Stimulated activated naive CD8-positive, alpha-beta T cell treated with anti-CD3 and anti-CD28 coated beads, Interleukin-15, amount 100 ng/mL, for 72 hours (primary cell): ENCODE measurements around the gene SLC35A5.

Source experiments
- ATAC-seq: fragments of 150-1000 bp; cut with Tn5 transposase; 2 replicates; pipeline ENCODE4 v1.10.0; 2021; ENCODE audit warnings: mild to moderate bottlenecking, moderate library complexity
- DNase-seq, 2 donors: peaks; one replicate each; pipeline ENCODE4 v3.0.0; 2021 to 2022
- H3K27ac Mint-ChIP-seq, 2 donors: one replicate each; pipeline ENCODE4 v1.8.0; 2022; ENCODE audit warnings: mild to moderate bottlenecking in 2 of 2, mixed read lengths in 2 of 2, moderate library complexity in 2 of 2
- H3K27me3 Mint-ChIP-seq: one replicate; pipeline ENCODE4 v1.8.0; 2022; ENCODE audit warnings: mixed read lengths
- H3K4me1 Mint-ChIP-seq: one replicate; pipeline ENCODE4 v1.8.0; 2022; ENCODE audit warnings: mild to moderate bottlenecking, mixed read lengths
- H3K4me3 Mint-ChIP-seq, 2 donors: one replicate each; pipeline ENCODE4 v1.8.0; 2022; ENCODE audit warnings: mild to moderate bottlenecking in 2 of 2, mixed read lengths in 2 of 2, moderate library complexity in 1 of 2
- H3K9me3 Mint-ChIP-seq, 2 donors: one replicate each; pipeline ENCODE4 v1.8.0; 2022; ENCODE audit warnings: mixed read lengths in 2 of 2

Gene SLC35A5

DNA sequence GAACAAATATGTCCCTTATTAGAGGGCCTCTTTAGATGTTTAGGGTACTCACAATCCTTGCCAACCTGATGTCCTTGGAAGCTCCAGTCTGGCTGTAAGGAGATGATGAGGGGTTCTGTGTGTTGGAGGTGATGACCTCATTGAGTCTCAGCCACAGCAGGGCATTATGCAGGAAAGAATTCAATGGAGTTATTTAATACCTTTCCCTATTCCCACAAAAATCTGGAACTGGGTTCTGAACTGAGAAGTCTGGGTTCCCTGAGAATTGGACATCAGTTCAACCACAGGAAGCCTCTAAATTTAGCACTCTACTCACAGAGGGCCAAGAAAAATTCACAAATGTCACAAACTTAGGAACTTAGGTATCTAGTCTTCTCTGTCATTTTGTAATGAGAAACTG lies 36.9 kb downstream of the SLC35A5 start:
- Mint-ChIP-seq H3K27ac (no peak overlapping the region), H3K27me3 (no peaks in the 10 kb centered on the region), H3K4me3 (no peak overlapping the region), H3K4me1 (peaks cover 12% of the 10 kb centered on the region), H3K9me3 (no peaks in the 10 kb centered on the region)
- no peak for DNase-seq
- ATAC-seq, result no peak

DNA sequence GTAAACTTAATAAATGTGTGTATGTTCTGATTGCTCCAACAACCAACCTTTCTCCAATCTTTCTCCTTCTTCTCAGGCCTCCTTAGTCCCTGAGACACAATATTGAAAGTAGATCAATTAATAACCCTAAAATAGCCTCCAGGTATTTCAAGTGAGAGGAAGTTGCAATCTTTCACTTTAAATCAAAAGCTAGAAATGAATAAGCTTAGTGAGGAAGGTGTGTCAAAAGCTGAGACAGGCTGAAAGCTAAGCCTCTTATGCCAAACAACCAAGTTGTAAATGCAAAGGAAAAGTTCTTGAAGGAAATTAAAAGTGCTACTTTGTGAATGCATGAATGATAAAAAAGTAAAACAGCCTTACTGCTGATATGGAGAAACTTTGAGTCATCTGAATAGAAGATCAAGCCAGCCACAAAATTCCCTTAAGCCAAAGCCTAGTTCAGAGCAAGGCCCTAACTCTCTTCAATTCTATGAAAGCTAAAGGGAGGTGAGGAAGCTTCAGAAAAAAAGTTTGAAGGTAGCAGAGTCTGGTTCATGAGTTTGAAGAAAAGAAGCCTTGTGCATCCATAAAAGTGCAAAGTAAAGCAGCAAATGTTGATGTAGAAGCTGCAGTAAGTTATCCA lies 40.5 kb downstream of the SLC35A5 start:
- Mint-ChIP-seq H3K4me1 (peaks cover 12% of the 10 kb centered on the region), H3K9me3 (no peaks in the 10 kb centered on the region), H3K27me3 (peaks cover 4% of the 10 kb centered on the region), H3K4me3 (peak overlapping the region in 1 of 2 donors; percentile 6), H3K27ac (peak overlapping the region in 1 of 2 donors; percentile 44)
- DNase-seq (no peak), ATAC-seq (peak; percentile 69)

DNA sequence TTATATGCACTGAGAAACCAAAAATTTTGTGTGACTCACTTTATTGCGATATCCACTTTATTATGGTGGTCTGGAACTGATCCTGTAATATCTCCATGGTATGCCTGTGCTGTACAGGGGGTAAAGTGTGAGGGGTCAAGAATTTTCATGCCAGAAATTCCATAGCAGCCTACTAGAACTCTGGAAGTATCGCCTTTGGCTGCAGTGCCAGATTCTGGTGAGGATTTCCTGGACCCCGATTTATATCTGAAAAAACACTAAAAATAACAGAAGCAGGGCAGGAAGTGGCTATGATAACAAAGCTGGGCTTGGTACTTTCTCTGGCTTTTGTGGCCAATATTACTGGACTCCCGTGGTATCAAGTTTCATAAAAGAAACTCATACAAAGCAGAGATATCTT lies 42.7 kb downstream of the SLC35A5 start:
- H3K27ac Mint-ChIP-seq, result no peak overlapping the region
- no peaks in the 10 kb centered on the region for H3K9me3 Mint-ChIP-seq
- peaks cover 13% of the 10 kb centered on the region for H3K27me3 Mint-ChIP-seq
- H3K4me1 Mint-ChIP-seq, result peaks cover 12% of the 10 kb centered on the region
- ATAC-seq (no peak), DNase-seq (no peak)
- no peak overlapping the region for H3K4me3 Mint-ChIP-seq

DNA sequence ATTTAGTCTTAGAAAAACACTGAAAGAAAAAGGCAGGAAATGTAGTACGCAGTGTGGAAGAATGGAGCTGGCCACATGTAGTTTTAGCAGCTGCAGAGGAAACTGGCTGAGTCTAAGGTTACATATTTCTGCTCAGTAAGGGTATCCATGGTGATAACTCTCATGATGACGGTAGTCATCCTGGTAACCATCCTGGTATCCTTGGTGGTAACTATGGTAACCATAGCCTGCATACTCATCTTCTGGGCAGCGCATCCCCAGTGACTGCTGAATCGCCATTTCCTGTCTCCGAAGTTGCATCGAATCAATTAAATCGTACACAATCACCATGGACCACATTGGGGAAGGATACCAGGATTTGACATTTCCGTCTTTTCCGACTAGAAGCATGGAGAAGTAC lies 43.4 kb downstream of the SLC35A5 start:
- H3K27me3 Mint-ChIP-seq, result peaks cover 13% of the 10 kb centered on the region
- DNase-seq (peak in 1 of 2 donors; percentile 12), ATAC-seq (peak; percentile 72)
- H3K27ac Mint-ChIP-seq, result no peak overlapping the region
- no peak overlapping the region for H3K4me3 Mint-ChIP-seq
- no peaks in the 10 kb centered on the region for H3K9me3 Mint-ChIP-seq
- H3K4me1 Mint-ChIP-seq, result peaks cover 12% of the 10 kb centered on the region

DNA sequence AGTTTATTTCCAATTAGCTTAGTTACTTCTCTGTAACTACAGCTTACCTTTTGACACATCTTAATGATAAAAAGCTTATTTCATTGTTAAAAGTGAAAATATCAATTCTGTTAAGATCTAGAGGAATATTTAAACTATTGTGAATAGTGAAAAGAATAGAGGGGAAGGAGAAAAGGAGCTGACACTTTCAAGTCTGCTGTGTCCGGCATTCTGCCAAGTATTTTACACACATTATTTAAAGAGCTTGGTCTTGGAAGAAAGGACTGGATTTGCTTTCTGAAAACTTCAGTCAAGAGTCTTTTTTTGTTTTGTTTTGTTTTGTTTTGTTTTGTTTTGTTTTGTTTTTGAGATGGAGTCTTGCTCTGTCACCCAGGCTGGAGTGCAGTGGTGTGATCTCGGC lies 44.3 kb downstream of the SLC35A5 start:
- H3K9me3 Mint-ChIP-seq, result no peaks in the 10 kb centered on the region
- ATAC-seq (no peak), DNase-seq (no peak)
- peaks cover 13% of the 10 kb centered on the region for H3K27me3 Mint-ChIP-seq
- no peak overlapping the region for H3K4me3 Mint-ChIP-seq
- peaks cover 12% of the 10 kb centered on the region for H3K4me1 Mint-ChIP-seq
- no peak overlapping the region for H3K27ac Mint-ChIP-seq

DNA sequence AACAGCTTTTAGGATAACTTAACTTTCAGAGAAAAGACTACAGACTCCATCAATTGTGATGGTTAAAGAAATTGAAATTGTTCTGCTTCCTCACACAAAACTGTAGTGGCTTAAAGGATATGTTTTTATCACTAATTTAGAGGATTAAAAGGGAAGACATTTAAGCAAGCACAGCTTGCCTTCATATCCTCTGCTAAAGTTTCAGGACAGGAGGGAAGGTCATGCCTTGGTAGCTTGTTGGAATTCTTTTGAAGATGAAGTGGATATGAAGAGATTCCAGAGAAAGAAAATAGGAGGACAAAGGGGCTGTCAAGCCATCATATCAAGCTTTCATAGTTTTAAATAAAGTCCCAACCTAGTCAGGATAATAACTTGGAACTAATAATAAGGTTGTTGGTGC lies 46.0 kb downstream of the SLC35A5 start:
- Mint-ChIP-seq H3K27me3 (peaks cover 13% of the 10 kb centered on the region), H3K4me3 (no peak overlapping the region), H3K27ac (no peak overlapping the region), H3K9me3 (no peaks in the 10 kb centered on the region), H3K4me1 (no peaks in the 10 kb centered on the region)
- ATAC-seq (no peak), DNase-seq (no peak)

DNA sequence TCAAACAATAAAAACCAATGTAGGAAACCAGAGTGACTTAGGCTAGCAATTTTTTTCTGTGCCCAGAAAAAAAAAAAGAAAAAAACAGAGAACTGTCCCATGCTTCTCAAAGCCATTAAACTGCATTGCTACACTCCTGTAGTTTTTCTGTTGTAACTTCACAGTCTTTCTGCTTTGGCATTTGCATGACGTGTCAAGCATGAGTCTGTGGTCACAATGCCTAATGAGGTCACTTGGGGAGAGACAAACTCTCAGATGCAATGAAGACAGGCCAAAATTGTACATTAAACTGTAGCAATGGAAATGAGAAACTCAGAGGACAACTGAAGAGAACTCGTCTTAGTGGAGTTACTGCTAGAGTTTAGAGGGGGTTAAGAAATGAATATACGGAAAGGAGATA lies 48.3 kb downstream of the SLC35A5 start:
- Mint-ChIP-seq H3K27me3 (peaks cover 13% of the 10 kb centered on the region), H3K27ac (no peak overlapping the region), H3K4me1 (no peaks in the 10 kb centered on the region), H3K9me3 (no peaks in the 10 kb centered on the region), H3K4me3 (no peak overlapping the region)
- ATAC-seq, result no peak
- DNase-seq, result no peak

DNA sequence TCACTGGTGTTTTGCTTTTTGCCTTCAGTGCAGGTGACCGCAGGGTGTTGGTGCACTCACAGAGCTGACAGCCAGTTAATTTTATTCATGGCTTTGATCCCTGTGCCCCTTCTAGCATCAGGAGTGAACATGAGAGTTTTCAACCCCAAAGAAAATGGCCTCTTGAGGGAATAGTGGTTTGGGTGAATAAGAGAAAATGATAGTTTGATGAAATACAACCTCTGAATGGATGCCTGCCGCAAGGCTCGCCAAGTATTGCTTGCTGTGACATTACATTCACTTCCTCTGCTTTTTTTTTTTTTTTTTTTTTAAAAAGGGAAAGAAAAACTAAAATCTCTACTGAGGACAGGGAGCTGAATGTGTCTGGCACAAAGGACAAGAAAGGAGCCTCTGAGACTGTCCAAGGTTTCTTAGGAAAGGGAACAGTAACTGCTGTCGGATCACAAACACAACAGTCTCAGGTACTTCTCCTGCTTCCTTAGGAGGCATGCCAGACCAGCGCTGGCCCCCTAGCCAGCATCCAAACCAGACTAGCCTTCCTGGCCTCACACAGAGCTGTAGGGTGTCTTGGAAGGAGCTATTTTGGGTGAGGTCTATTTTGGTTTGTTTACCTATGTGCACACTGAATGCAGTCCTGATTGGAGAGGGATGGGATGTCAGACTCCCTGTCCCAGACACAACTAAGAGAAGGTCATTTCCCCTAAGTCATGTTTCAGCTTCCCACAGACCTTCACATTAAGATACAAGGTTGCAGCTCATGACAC lies 50.1 kb downstream of the SLC35A5 start:
- Mint-ChIP-seq H3K27me3 (peaks cover 13% of the 10 kb centered on the region), H3K4me3 (no peak overlapping the region), H3K4me1 (no peaks in the 10 kb centered on the region), H3K27ac (no peak overlapping the region), H3K9me3 (no peaks in the 10 kb centered on the region)
- DNase-seq, result no peak
- no peak for ATAC-seq

DNA sequence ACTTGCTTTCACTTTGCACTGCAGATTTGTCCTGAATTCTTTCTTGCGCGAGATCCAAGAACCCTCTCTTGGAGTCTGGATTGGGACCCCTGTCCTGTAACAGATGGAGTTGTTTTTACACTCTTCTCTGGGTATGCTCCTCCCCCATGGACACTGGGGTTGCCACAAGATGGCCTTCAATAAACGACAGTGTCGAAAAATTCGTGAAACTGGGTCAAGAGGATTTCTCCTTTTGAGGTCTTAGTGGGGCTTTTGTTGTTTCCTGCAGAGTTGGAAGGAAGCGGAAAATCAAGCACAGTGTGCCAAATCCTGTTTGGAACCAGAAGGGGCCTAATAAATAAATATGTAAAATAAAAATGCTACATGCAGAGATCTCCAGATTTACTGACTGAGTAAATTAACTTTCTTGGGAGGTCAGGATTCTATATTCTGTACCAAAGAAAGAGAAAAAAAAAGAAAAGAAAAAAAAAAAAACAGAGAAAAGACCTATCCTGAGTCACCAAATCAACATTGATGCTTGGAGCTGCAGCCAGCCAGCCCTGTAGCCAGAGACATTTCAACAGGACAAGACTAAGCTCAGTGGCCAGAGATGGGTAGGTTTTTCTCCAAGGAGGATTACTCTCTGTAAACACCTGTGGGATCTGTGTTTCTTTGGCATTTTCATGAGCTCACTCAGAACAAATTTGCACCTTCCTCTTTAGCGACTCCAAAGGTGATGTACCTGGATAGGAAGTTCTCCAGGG lies 54.3 kb downstream of the SLC35A5 start:
- no peaks in the 10 kb centered on the region for H3K9me3 Mint-ChIP-seq
- H3K4me1 Mint-ChIP-seq, result no peaks in the 10 kb centered on the region
- ATAC-seq, result no peak
- no peak overlapping the region for H3K4me3 Mint-ChIP-seq
- DNase-seq, result no peak
- H3K27ac Mint-ChIP-seq, result no peak overlapping the region
- H3K27me3 Mint-ChIP-seq, result no peaks in the 10 kb centered on the region

DNA sequence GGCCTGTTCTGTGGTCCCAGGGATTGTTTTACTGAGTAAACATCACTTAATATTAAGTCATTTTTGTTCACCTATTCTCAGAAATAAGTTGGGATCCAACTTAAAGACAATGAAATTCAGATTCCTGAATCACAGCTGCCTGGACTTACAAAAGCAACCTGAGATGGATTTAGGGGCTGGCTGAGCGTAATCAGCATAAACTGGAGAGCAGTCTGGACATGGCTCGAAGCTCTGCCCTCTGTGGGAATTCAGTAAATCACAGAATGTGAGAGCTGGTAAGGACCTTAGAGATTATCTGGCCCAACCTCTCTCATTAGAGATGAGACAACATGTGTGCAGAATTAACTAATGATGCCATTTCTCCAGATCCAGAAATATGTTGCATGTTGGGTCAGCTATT lies 55.4 kb downstream of the SLC35A5 start:
- Mint-ChIP-seq H3K27me3 (no peaks in the 10 kb centered on the region), H3K27ac (no peak overlapping the region), H3K9me3 (no peaks in the 10 kb centered on the region), H3K4me1 (no peaks in the 10 kb centered on the region), H3K4me3 (no peak overlapping the region)
- ATAC-seq (no peak), DNase-seq (no peak)

DNA sequence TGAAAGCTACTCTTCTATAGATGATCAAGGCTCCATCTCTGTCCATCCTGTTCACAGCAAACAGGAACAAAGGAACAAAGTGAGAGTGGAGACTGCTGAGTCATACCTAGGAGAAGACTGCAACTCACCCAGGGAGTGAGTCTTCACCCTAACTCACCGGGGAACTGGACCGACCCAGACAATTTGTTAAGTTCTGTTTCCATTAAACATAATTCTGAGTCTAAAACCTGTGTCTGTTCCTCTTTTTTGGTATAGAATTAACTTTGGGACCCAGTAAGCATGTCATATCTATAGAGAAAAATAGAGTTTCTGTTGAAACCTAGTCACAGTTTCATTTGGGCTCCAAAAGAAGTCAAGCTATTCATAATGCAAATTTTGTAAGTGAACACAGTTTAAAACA lies 57.5 kb downstream of the SLC35A5 start:
- no peaks in the 10 kb centered on the region for H3K9me3 Mint-ChIP-seq
- DNase-seq (no peak), ATAC-seq (no peak)
- no peaks in the 10 kb centered on the region for H3K4me1 Mint-ChIP-seq
- H3K27ac Mint-ChIP-seq, result no peak overlapping the region
- H3K4me3 Mint-ChIP-seq, result no peak overlapping the region
- H3K27me3 Mint-ChIP-seq, result no peaks in the 10 kb centered on the region

DNA sequence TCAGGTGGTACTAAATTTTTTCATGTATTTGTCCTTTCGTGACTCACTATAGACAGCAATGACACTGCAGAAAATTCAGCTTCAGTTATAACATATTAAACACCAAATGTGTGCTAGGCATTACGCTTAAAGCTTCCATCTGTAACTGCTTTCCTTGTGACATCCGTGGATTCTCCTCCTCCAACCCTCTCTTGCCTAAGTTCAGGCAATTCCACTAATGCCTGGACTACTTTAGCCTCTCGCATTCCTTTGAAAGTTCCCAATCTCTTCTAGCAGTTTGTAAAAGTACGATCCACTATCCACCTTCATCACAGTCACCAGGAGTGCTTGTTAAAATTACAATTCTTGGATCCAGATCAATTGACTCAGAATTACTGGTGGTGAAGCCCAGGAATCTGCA lies 61.4 kb downstream of the SLC35A5 start:
- Mint-ChIP-seq H3K4me3 (no peak overlapping the region), H3K27me3 (no peaks in the 10 kb centered on the region), H3K4me1 (no peaks in the 10 kb centered on the region)

DNA sequence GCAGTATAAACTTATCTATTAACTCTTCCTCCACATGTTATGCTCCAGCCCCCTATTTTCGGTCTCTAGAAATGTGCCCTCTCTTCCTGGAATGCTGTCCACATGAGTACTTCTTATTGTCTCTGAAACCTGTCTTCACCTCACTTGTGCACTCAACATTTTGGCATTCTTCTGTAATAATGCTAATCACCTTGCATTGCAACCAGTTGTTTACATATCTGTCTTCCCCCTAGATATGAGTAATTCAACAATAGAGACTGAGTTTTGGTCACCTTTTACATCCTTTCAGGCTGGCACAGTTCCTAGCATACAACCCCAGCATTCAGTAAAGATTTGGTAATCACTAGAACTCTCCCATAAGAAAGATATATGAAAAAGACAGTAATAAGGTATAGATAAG lies 61.9 kb downstream of the SLC35A5 start:
- H3K4me1 Mint-ChIP-seq, result no peaks in the 10 kb centered on the region
- H3K27ac Mint-ChIP-seq, result no peak overlapping the region
- no peak for ATAC-seq
- H3K4me3 Mint-ChIP-seq, result no peak overlapping the region
- H3K9me3 Mint-ChIP-seq, result no peaks in the 10 kb centered on the region
- H3K27me3 Mint-ChIP-seq, result no peaks in the 10 kb centered on the region
- no peak for DNase-seq

More for the DNA sequence above, 61.4 kb downstream of the SLC35A5 start:
- ATAC-seq (no peak), DNase-seq (no peak)
- Mint-ChIP-seq H3K27ac (no peak overlapping the region), H3K9me3 (no peaks in the 10 kb centered on the region)

DNA sequence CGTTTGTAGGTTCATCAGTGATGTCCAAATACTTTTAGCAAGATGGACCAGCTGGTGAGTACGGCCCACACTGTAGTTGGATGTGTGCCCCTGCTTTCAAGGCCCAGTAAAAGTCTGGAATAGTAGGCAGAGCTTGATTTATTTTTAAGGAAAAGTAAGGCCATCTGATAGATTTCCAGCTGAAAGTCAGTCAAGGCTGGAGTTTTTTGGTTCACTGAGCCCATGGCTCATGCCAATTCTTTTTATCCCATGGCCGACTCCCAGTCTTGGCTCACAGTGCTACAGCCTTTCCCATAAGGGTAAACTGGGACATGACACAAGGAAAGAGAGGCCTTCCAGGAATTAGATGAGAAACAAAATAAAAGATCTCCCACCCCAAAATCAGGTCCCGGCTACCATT lies 65.6 kb downstream of the SLC35A5 start:
- Mint-ChIP-seq H3K27me3 (no peaks in the 10 kb centered on the region), H3K4me3 (no peak overlapping the region), H3K27ac (no peak overlapping the region), H3K9me3 (no peaks in the 10 kb centered on the region), H3K4me1 (peaks cover 6% of the 10 kb centered on the region)
- DNase-seq (no peak), ATAC-seq (no peak)

DNA sequence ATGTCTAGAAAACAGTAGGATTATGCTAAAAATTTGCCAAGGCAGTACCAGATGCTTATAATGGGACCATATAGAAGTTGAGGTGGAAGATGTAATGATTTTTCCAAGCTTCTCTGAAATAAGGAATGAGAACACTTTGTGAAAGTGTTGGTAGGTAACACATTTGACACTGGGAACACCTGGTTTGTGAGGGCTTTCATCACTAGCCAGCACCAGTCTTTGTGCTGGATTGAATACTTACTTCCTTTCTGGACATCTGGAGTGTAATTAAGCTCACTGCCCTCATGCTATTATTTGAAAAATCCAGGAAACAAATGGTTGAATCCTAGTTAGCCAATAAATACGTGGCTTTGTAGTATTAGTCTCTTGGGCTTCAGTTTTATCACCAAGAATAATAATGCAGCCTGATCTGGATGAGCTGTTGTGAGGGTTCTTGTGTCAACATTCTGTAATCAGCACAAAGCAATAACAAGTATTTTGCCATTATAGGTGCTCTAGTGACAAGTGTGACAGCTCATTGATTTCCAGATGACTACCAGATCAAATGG lies 66.1 kb downstream of the SLC35A5 start:
- no peak for DNase-seq
- peaks cover 6% of the 10 kb centered on the region for H3K4me1 Mint-ChIP-seq
- H3K27ac Mint-ChIP-seq, result no peak overlapping the region
- ATAC-seq, result no peak
- H3K9me3 Mint-ChIP-seq, result no peaks in the 10 kb centered on the region
- peaks cover 2% of the 10 kb centered on the region for H3K27me3 Mint-ChIP-seq
- H3K4me3 Mint-ChIP-seq, result no peak overlapping the region

DNA sequence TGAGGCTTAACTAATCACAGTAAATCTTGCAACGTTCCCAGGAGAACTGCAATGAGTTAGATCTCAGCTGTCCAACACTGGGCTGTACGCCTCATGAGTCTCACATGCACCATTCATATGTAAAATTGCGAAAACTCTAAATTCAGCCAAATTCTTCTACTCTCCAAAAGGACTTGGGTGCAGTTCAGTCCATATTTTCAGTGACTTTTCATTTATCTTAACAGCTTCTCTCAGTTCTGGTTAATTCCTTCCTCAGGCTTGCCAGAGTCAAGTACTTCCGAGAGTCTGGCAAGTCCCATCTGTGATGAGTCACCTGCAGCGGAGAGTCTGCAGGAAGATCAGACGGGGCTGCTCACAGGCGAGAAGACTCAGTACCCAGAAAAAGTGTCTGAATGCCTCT lies 67.6 kb downstream of the SLC35A5 start:
- peak; percentile 40 for ATAC-seq
- Mint-ChIP-seq H3K4me3 (no peak overlapping the region), H3K27ac (no peak overlapping the region), H3K27me3 (peaks cover 8% of the 10 kb centered on the region), H3K4me1 (peaks cover 6% of the 10 kb centered on the region), H3K9me3 (no peaks in the 10 kb centered on the region)
- no peak for DNase-seq
